Mononuclear cell (primary cell): ENCODE measurements around the gene ZSCAN5A. TPM values are rescaled to one million over a fixed set of nuclear protein-coding genes. Genes with fewer than 3 reads are reported as not detected.
A peak's percentile ranks its signal among the peaks of the same experiment; 100 is the strongest.
"Not testable (repeated sequence)": the region's sequence is repeated elsewhere in the genome, so short reads cannot be mapped to it uniquely, and the experiment has no call there.

Experiments used
- H3K27me3 ChIP-seq: 2 replicates; pipeline ENCODE4 v1.6.0; 2011; ENCODE audit warnings: low read length, control low read depth; ENCODE audit not compliant: insufficient read depth
- H3K4me1 ChIP-seq: 2 replicates; pipeline ENCODE4 v1.5.1; 2011; ENCODE audit warnings: mild to moderate bottlenecking, low read length, control low read depth; ENCODE audit not compliant: insufficient read depth
- H3K4me3 ChIP-seq: 2 replicates; pipeline ENCODE4 v1.5.1; 2011; ENCODE audit warnings: mild to moderate bottlenecking, low read length, moderate library complexity
- H3K9me3 ChIP-seq: 2 replicates; pipeline ENCODE4 v1.5.1; 2011; ENCODE audit warnings: low read depth, mild to moderate bottlenecking, control low read depth, low read length
- total RNA-seq: library from RNA; depleted of rRNA; stranded (reverse); fragments of >200 nt; gene quantifications from one replicate; pipeline ENCODE4 v1.2.3, GENCODE V29; 2012

ZSCAN5A gene
- total RNA-seq, 1 donor = 4.5 TPM

DNA sequence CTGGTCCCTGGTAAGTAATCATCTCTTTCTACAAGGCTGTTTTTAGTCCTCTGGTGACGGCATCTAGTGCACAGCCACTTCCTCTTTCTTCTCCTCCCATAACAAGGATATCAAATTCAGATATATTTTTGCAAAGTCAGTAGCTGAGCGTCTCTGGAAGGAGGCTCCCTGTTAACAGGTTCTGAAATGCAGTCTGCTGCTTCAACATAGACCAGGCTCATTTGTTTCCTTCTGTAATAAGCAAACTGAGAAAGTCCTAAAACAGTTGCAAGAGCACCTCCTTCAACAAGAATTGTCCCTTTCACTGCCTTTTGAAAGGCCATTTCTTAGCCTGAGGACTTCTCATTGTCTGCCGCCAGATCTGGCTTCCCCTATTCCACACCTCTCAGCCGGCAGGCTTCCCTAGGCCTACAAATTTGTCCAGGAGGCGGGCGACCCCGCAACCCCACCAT, 7.4 kb upstream of the ZSCAN5A start:
- no peaks in the 10 kb centered on the region for H3K27me3 ChIP-seq
- H3K4me3 ChIP-seq = no peak overlapping the region
- peaks cover 64% of the 10 kb centered on the region for H3K4me1 ChIP-seq
- H3K9me3 ChIP-seq = no peaks in the 10 kb centered on the region

DNA sequence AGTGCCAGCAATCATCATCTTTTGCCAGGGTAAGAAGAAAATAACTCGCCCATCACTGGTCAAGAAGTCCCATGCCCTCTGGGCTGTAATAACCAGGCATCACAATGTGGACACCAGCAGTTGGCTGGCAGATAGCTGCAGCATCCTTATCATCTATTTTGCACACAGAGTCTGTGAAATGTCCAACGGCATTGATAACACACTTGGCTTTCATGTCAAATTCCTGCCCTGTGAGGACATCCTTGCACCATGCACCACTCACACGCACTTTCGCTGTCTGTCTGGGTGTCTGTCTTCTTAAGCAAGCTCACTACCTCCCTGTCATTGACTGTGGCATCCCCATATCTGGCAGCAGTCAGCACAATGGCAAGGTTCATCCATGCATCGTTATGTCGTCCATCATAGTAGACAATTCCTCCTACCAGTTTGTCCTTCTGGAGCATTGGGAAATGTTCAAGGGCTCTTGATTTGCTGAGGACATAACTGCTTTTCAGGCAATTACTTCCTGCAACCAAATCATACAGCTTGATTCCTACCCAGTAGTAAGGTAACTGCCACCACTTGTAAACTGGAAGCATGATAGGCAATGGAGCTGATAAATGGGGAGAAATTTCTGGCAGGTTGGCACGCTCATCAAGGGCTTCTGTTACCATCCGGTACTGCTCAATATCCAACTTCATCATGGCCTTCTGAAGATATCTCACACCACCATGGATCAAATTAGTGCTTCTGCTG, 6.8 kb upstream of the ZSCAN5A start:
- Histone ChIP-seq H3K4me1 (peaks cover 64% of the 10 kb centered on the region), H3K9me3 (no peaks in the 10 kb centered on the region), H3K4me3 (no peak overlapping the region), H3K27me3 (no peaks in the 10 kb centered on the region)

DNA sequence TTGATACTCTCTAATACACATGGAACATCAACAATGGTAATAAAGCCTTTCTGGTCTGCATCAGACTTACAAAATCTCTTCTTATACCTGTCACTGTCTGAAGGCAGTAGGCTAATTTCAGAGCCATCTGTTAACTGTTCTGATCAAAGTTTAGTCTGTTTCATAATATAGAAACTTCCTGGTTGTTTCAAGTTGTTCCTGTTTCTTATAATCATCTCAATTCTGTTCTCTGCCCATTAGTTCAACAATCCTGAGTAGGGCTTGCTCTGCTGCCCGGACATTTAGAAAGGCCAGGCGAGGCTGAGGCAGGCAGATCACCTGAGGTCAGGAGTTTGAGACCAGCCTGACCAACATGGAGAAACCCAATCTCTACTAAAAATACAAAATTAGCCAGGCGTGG, 5.4 kb upstream of the ZSCAN5A start:
- H3K4me3 ChIP-seq = no peak overlapping the region

DNA sequence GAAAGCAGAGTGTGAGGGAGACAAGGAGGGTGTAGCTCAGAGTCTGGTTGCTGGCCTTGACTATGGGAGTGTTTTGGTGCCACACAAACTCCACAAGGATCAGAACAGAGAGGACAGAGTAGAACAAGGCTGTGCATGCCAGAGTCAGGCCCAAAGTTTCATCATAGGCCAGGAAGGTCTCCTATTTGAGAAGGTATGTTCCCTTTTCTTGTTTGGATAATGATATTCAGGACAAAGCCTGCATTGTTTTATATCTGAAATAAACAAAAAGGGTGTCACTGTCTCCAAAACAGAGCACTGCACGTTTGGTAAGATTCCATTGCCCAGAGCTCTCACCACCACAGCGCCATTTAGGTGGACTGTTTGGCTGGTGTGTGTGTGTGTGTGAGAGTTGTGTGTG, 3.1 kb upstream of the ZSCAN5A start:
- Histone ChIP-seq H3K4me3 (no peak overlapping the region), H3K9me3 (no peaks in the 10 kb centered on the region)

More for the DNA sequence above, 5.4 kb upstream of the ZSCAN5A start:
- no peaks in the 10 kb centered on the region for H3K9me3 ChIP-seq
- no peaks in the 10 kb centered on the region for H3K27me3 ChIP-seq
- H3K4me1 ChIP-seq = peaks cover 69% of the 10 kb centered on the region

DNA sequence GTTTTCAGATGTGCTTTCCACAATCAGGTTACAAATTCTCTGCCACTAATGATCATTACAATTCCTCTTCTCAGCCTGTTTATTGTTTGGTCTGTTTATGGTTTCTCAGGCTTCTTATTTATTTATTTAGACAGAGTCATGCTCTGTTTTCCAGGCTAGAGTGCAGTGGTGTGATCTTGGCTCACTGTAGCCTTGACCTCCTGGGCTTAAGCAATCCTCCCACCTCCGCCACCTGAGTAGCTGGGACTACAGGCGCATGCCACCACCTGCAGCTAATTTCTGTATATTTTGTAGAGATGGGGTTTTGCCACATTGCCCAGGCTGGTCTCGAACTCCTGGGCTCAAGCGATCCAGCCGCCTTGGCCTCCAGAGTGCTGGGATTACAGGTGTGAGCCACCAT, 2.1 kb upstream of the ZSCAN5A start:
- Histone ChIP-seq H3K27me3 (no peaks in the 10 kb centered on the region), H3K4me3 (no peak overlapping the region), H3K9me3 (no peaks in the 10 kb centered on the region), H3K4me1 (peaks cover 53% of the 10 kb centered on the region)

More for the DNA sequence above, 3.1 kb upstream of the ZSCAN5A start:
- Histone ChIP-seq H3K27me3 (no peaks in the 10 kb centered on the region), H3K4me1 (peaks cover 63% of the 10 kb centered on the region)

DNA sequence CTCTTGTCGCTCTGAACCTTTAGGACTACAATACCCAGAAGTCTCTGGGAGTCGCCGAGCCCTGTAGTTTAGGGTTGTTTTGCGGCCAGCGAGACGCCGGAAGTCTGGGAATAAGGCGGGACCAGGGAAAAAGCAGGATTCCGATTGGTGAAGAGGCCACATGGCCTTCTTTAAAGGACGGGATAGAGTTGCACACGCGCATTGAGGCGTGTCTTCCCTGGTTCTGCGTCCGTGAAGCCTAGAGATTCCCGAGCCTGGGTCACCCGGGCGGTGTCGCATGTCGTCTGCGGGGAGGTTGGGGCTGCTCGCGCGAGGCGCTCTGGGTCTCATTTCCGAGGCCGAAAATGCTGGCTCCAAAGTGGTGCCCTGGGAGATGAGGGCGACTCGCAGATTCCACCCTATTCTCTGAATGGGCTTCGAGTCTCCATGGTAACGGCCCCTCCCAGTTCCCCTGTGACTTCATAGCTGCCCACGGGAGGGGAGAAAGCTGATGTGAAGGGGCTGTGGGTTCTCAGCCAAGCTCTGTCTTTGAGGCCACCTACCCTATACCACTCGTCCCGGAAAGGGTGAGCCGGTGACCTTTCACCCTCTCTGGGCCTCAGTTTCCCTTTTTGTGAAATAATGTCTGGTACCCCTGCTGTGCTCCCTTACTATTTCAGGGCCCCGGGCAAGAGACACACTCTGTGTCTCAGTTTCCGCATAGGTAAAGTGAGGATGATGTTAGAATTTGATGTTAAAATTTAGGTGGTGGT, 614 bp upstream of the ZSCAN5A start:
- peaks cover 39% of the 10 kb centered on the region for H3K4me1 ChIP-seq
- peak overlapping the region; percentile 71 for H3K4me3 ChIP-seq
- H3K27me3 ChIP-seq = no peaks in the 10 kb centered on the region
- H3K9me3 ChIP-seq = no peaks in the 10 kb centered on the region

DNA sequence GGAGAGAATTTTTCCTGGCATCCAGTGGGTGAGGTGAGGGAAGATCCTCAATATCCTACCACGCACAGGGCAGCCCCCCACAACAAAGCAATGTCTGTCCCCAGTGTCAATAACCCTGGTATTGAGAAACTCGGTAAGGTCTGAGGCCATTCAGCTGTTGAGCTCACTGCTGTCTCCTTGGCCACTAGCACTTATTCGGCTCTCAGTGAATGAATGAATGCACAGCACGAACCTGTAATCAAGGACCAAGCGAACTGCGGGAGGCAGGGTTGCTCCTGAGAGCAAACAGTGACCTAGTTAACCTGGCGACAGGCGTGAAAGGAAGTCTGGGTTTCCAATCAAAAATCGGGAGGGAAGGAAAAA, 640 bp downstream of the ZSCAN5A start:
- Histone ChIP-seq H3K9me3 (no peaks in the 10 kb centered on the region), H3K27me3 (no peaks in the 10 kb centered on the region), H3K4me3 (peak overlapping the region; percentile 71), H3K4me1 (peaks cover 26% of the 10 kb centered on the region)

DNA sequence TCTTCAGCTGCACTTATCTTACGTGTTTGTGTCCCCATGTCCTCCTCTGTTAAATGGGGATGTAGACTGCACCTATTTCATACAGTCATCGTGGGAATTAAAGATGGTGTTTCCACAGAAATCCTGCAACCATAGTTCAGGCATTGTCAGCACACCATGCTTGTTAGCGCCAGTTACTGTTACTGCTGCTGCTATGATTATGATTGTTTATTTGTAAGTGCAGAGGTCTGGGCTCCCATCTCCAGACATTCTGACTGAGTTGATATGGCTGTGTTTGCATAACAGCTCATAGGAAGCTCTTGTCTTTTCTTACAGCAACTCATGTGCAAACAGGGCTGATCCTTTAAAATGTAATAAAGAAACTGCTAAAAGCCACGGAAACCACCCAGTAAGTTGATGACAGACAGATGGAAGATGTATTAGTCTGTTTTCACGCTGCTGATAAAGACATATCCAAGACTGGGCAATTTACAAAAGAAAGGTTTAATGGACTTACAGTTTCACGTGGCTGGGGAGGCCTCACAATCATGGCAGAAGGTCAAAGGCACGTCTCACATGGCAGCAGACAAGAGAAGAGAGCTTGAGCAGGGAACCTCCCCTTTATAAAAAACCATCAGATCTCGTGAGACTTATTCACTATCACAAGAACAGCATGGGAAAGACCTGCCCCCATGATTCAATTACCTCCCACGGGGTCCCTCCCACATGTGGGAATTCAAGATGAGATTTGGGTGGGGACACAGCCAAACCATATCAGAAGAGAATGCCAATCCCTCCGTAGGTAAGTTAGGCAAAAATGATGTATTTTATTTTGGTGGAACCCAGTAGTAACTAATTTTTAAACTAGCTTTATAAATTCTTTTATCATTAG, 1.6 kb downstream of the ZSCAN5A start:
- Histone ChIP-seq H3K4me1 (peaks cover 18% of the 10 kb centered on the region), H3K9me3 (no peaks in the 10 kb centered on the region), H3K27me3 (no peaks in the 10 kb centered on the region)

DNA sequence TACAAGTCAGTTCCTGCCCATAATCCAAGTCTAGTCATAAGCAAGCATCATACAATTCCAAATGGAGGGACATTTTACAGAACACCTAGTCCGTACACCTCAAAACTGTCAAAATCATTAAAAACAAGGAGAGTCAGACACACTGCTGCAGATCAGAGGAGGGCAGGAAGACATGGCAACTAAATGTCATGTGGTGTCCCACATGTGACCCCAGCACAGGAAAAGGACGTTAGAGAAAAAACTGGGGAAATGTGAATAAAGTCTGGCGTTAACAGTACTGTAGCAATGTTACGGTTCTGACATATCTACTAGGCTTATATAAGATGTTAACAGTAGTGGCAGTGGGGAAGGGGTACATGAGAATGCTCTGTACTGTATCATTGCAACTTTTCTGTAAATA, 2.3 kb downstream of the ZSCAN5A start:
- H3K27me3 ChIP-seq = no peaks in the 10 kb centered on the region
- H3K4me1 ChIP-seq = peaks cover 16% of the 10 kb centered on the region
- no peak overlapping the region for H3K4me3 ChIP-seq
- no peaks in the 10 kb centered on the region for H3K9me3 ChIP-seq

More for the DNA sequence above, 1.6 kb downstream of the ZSCAN5A start:
- H3K4me3 ChIP-seq = no peak overlapping the region

DNA sequence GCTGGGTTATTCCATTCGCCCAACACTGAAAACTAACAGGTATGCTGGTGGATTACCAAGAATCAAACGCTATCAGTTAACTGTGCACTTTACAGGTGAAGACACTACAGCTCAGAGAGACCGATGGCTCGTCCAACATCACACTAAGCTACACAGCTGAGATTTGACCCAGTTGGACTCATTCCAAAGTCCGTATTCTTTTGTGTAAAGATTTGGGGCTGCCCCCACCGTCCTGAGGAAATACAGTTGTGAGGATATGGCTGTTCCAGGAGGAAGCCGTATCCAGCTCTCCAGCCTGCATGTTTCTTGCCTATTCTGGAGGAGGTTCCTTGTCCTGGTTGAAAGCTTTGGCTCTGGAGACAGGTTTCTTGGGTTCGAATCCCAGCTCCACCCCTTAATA, 4.2 kb downstream of the ZSCAN5A start:
- Histone ChIP-seq H3K4me3 (no peak overlapping the region), H3K4me1 (peaks cover 9% of the 10 kb centered on the region), H3K27me3 (no peaks in the 10 kb centered on the region), H3K9me3 (no peaks in the 10 kb centered on the region)

DNA sequence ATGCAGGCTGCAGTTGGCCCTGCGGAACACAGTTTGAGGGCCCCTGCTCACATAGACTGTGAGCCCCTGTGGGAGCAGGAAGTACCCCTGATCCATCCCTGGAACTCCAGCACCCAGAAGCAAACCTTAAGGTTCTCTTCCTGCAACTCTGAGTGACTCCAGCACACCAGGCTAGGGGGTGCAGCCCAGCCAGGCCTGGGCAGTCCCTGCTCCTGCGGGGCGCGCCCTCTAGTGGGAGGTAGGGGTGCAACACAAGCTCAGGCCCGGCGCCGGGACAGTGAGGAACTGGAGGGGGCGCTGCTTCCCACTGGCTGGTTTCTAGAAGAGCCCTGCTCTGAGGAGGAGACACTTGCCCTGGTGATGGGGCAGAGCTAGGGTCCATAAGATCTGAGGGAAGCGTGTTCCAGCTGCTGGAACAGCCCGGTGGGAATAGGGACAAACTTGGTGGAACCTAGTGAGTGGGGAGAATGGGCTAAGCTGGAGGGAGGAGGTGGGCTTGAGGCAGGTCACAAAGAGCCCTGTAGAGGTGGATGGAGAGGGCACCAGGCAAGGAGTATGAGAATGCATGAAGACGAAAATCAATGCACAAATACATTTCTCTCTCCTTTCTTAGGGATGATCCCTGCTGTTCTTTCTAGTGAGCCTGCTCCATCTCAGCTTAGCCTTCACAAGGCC, 5.0 kb downstream of the ZSCAN5A start:
- Histone ChIP-seq H3K27me3 (no peaks in the 10 kb centered on the region), H3K9me3 (no peaks in the 10 kb centered on the region)

DNA sequence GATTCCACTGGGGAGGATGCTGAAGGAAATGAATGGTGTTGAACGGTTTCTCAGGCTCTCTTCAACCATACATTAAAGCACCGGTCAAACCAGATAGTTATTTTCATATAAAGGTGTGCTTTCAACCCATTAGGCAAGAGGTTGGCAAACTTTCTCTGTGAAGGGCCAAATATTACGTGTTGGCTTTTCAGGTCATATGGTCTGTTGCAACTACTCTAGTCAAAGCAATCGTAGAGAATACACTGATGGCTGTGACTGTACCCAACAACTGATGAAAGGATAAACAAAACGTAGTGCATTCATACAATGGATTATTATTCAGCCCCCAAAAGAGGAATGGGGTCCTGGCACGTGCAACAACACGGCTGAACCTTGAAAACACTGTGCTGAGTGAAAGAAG, 5.8 kb downstream of the ZSCAN5A start:
- H3K4me1 ChIP-seq = peaks cover 2% of the 10 kb centered on the region
- no peaks in the 10 kb centered on the region for H3K27me3 ChIP-seq
- no peaks in the 10 kb centered on the region for H3K9me3 ChIP-seq
- no peak overlapping the region for H3K4me3 ChIP-seq

More for the DNA sequence above, 5.0 kb downstream of the ZSCAN5A start:
- Histone ChIP-seq H3K4me1 (peaks cover 6% of the 10 kb centered on the region), H3K4me3 (no peak overlapping the region)

DNA sequence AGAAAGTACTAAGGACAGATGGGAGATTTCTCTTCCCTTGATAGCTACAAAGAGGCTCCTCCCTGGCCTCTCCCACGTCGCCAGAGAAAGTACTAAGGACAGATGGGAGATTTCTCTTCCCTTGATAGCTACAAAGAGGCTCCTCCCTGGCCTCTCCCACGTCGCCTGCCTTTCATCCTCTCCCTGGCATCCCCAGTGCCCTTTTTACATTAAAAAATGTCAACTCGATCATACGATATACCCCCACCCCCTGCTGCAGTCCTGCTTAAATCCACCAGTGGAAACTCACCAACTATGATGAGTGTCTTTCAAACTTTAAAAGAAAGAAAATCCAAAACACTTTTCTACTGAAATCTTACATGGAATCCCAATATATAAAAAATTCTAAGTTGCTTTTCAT, 7.6 kb downstream of the ZSCAN5A start:
- not testable (repeated sequence) for H3K4me3 ChIP-seq, H3K9me3 ChIP-seq, H3K27me3 ChIP-seq, H3K4me1 ChIP-seq

DNA sequence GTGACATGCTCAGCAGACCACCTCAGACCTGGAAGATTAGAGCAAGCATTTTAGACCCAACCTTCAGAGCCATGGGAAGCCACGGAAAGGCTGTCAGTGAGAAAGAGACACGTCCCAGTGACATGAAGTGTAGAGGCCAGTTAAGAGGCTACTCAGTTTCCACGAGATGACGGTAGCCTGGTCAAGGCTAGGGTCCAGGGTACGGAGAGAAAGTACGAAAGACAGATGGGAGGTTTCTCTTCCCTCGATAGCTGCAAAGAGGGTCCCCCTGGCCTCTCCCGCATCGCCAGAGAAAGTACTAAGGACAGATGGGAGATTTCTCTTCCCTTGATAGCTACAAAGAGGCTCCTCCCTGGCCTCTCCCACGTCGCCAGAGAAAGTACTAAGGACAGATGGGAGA, 8.6 kb downstream of the ZSCAN5A start:
- Histone ChIP-seq H3K27me3 (no peaks in the 10 kb centered on the region), H3K9me3 (no peaks in the 10 kb centered on the region), H3K4me3 (no peak overlapping the region), H3K4me1 (peaks cover 6% of the 10 kb centered on the region)
